WTC11 (cell line): ENCODE results near the gene SH3D21.

ENCODE experiments used
- CTCF ChIP-seq: fragments of 200-600 bp; IDR thresholded peaks from 2 replicates; pipeline ENCODE4 v1.8.0; 2022; ENCODE audit warnings: antibody characterized with exemption
- FOXJ3 ChIP-seq: sonication (generic); formaldehyde crosslinking; IDR thresholded peaks from 2 replicates; pipeline ENCODE4 v1.9.0; 2021; ENCODE audit warnings: missing genetic modification reagents, mild to moderate bottlenecking, borderline replicate concordance

DNA sequence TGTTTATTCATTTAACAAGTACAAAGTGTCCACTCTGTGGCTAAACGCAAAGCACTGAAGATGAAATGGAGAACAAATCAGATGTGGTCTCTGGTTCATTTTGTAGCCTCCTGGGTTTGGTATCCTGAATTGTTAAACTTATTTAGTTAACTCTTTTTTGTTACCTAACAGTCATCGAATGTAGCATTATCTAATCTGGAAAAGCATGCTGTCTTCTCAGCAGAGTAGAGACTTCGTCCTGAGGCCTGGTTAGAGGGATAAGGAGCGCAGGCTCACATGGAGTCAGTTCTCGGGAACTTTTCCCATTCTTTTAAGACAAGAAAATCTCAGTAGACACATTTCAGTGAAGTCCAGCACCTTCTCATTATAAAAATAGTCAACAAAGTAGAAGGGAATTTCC is 33.1 kb upstream of the SH3D21 start:
- TF ChIP-seq FOXJ3 (CRISPR knock-in tag) (no peak), CTCF (no peak)
